HG03025 (cell line): ENCODE data around the gene NKAIN2.
"Not testable (repeated sequence)": the region's sequence is repeated elsewhere in the genome, so short reads cannot be mapped to it uniquely, and the experiment has no call there.

Experiments
- ATAC-seq: cut with Tn5 transposase; IDR thresholded peaks from one replicate; pipeline ENCODE4 v1.9.1; 2021; ENCODE audit warnings: mild to moderate bottlenecking, moderate library complexity; ENCODE audit not compliant: unreplicated experiment, low FRiP score

Gene NKAIN2

GRCh38 chr6:124640432-124640831 is 836.8 kb downstream of the NKAIN2 start:
- no peak for ATAC-seq

- no peak for ATAC-seq
Observed at GRCh38 chr6:124655866-124656265, 852.2 kb downstream of the NKAIN2 start.

GRCh38 chr6:124658053-124658452 is 854.4 kb downstream of the NKAIN2 start:
- ATAC-seq = no peak

GRCh38 chr6:124659427-124659826 is 855.8 kb downstream of the NKAIN2 start:
- no peak for ATAC-seq

- no peak for ATAC-seq
Observed at GRCh38 chr6:124660185-124660584, 856.5 kb downstream of the NKAIN2 start.

- ATAC-seq = no peak
Observed at GRCh38 chr6:124661097-124661661, 857.5 kb downstream of the NKAIN2 start.

GRCh38 chr6:124668028-124668427 is 864.4 kb downstream of the NKAIN2 start:
- no peak for ATAC-seq

GRCh38 chr6:124669713-124670480 is 866.2 kb downstream of the NKAIN2 start:
- ATAC-seq = no peak

GRCh38 chr6:124670801-124671200 is 867.1 kb downstream of the NKAIN2 start:
- ATAC-seq = no peak

- ATAC-seq = no peak
Observed at GRCh38 chr6:124671324-124671723, 867.7 kb downstream of the NKAIN2 start.

- ATAC-seq = no peak
Observed at GRCh38 chr6:124674042-124674441, 870.4 kb downstream of the NKAIN2 start.

- ATAC-seq = no peak
Observed at GRCh38 chr6:124676033-124676432, 872.4 kb downstream of the NKAIN2 start.

- no peak for ATAC-seq
Observed at GRCh38 chr6:124677874-124678273, 874.2 kb downstream of the NKAIN2 start.

GRCh38 chr6:124679387-124679786 is 875.7 kb downstream of the NKAIN2 start:
- no peak for ATAC-seq

GRCh38 chr6:124682751-124683150 is 879.1 kb downstream of the NKAIN2 start:
- no peak for ATAC-seq

GRCh38 chr6:124683507-124683906 is 879.8 kb downstream of the NKAIN2 start:
- ATAC-seq = no peak

- no peak for ATAC-seq
Observed at GRCh38 chr6:124684621-124685020, 881.0 kb downstream of the NKAIN2 start.

GRCh38 chr6:124688369-124688768 is 884.7 kb downstream of the NKAIN2 start:
- ATAC-seq = no peak

- ATAC-seq = no peak
Observed at GRCh38 chr6:124694139-124694705, 890.6 kb downstream of the NKAIN2 start.

GRCh38 chr6:124699038-124699437 is 895.4 kb downstream of the NKAIN2 start:
- ATAC-seq = no peak

- no peak for ATAC-seq
Observed at GRCh38 chr6:124703541-124703940, 899.9 kb downstream of the NKAIN2 start.

- not testable (repeated sequence) for ATAC-seq
Observed at GRCh38 chr6:124712532-124712931, 908.9 kb downstream of the NKAIN2 start.
